Measurements from ENCODE around the gene ITPK1.
A peak's percentile ranks its signal among the peaks of the same experiment; 100 is the strongest.

Gene ITPK1

GRCh38 chr14:92951912-92952471 lies 163.7 kb downstream of the ITPK1 start:
- peak; percentile 72 for DNase-seq (ENCODE audit: low spot score)

DNA sequence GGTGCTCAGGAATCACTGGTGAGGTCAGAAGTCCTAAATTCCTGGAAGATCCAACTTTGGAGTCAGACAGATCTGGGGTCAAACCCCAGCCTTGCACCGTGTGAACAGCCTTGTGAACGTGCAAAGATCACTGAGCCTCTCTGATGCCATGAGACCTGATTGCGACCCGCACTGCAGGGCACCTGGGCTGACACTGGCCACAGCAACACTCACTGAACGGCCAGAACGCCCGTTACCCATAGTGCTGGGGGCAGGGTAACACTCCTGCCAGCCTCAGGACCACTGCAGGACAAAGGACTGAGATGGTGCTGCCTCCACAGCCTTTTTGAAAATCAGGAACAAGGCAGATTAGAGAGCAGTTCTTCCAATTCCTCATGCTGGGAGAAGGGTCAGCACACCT lies 164.5 kb downstream of the ITPK1 start:
- no peak for DNase-seq (ENCODE audit: low spot score)

DNA sequence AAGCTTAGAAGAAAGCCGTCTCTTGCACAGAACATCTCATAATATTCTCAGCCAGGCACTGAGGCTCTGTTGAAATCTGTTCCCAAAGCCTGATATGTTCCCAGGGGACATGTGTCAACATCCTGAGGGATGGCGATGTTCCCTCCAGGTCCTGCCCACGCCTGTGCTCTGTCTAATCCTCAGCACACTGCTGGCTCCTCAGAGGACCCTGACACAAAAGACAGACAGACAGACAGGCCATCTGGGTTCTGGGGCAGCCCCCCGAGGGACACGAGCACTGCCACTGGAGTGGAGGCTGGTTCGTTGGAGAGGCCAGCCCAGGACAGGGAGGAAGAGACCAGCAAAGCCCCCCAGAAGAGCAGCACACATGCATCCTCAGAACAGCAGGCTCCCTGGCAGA lies 165.0 kb downstream of the ITPK1 start:
- DNase-seq (ENCODE audit: low spot score): no peak

DNA sequence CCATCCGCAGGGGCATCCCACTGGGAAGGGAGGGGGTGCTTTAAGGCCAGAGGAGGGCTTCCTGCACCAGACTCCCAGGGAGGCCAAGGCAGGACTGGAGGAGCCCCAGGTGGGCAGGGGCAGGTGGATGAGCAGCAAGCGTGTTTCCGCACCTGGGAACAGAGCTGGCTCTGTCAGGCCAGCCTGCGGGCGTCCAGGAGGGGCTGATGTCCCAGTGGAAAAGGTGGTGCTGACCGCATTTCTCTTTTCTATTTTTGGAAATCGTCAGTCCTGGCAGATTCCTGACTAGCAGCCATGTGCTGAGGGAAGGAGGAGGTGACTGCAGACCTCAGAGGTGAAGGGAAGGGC lies 165.6 kb downstream of the ITPK1 start:
- DNase-seq (ENCODE audit: low spot score): no peak

- DNase-seq (ENCODE audit: low spot score): no peak
Observed at GRCh38 chr14:92949496-92950192, 166.1 kb downstream of the ITPK1 start.

GRCh38 chr14:92948647-92949046 lies 167.1 kb downstream of the ITPK1 start:
- DNase-seq (ENCODE audit: low spot score): no peak

- DNase-seq (ENCODE audit: low spot score): no peak
Observed at GRCh38 chr14:92946847-92947545, 168.7 kb downstream of the ITPK1 start.

GRCh38 chr14:92945959-92946846 lies 169.5 kb downstream of the ITPK1 start:
- peak; percentile 96 for DNase-seq (ENCODE audit: low spot score)

GRCh38 chr14:92945544-92945943 lies 170.2 kb downstream of the ITPK1 start:
- no peak for DNase-seq (ENCODE audit: low spot score)

GRCh38 chr14:92944976-92945375 lies 170.7 kb downstream of the ITPK1 start:
- DNase-seq (ENCODE audit: low spot score): no peak

GRCh38 chr14:92943855-92944570 lies 171.7 kb downstream of the ITPK1 start:
- no peak for DNase-seq (ENCODE audit: low spot score)

- DNase-seq (ENCODE audit: low spot score): no peak
Observed at GRCh38 chr14:92942976-92943710, 172.6 kb downstream of the ITPK1 start.

GRCh38 chr14:92942576-92942975 lies 173.1 kb downstream of the ITPK1 start:
- no peak for DNase-seq (ENCODE audit: low spot score)

GRCh38 chr14:92942136-92942535 lies 173.6 kb downstream of the ITPK1 start:
- no peak for DNase-seq (ENCODE audit: low spot score)

DNA sequence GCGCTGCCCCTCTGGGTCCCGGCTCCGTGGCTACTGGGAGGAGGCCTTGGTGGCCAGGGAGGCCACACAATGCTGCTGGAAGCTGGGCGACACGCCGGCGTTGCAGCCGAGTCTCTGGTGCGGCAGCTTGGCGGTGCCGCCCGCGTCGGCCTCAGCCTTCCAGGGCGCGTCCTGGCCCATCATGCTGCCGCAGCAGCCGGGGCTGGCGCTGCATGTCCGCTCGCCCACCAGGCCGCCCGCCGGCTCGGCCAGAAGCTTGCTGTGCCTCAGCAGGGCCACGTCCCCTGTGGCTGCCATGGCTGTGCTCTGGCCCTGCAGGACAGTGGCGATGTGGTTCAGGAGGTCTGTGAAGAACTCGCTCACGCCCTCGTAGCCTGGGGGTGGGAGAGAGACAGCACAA lies 174.2 kb downstream of the ITPK1 start:
- DNase-seq (ENCODE audit: low spot score): no peak

GRCh38 chr14:92940543-92940942 lies 175.2 kb downstream of the ITPK1 start:
- DNase-seq (ENCODE audit: low spot score): no peak

DNA sequence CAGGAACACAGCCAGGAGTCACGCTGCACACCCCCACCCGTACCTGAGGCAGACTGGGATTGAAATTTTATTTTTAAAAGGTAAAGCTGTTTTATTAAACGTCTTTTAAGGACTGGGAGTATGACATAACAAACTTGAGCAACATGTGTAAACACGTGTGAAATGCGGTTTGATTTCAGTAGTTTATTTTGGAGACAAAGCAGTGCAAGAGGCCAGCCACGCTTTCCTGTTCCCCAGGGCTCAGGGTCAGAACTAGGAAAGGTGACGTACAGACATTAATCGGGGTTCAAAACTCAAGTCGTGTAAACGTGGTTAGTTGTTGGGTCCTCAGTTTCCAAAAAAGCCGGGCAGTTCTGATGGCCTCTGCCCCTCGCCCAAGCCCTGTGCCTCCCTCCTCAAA lies 176.0 kb downstream of the ITPK1 start:
- no peak for DNase-seq (ENCODE audit: low spot score)

- no peak for DNase-seq (ENCODE audit: low spot score)
Observed at GRCh38 chr14:92938890-92939671, 176.6 kb downstream of the ITPK1 start.

- no peak for DNase-seq (ENCODE audit: low spot score)
Observed at GRCh38 chr14:92938235-92938875, 177.4 kb downstream of the ITPK1 start.
